Progenitor cell of endocrine pancreas (in vitro differentiated cells): Measurements from ENCODE around the gene ORAI3. TPM values are rescaled to one million over a fixed set of nuclear protein-coding genes. Genes with fewer than 3 reads are reported as not detected.
A peak's percentile ranks its signal among the peaks of the same experiment; 100 is the strongest.

ENCODE experiments used
- DNase-seq: peaks from one replicate; pipeline ENCODE4 v3.0.0; 2021; ENCODE audit warnings: low spot score; ENCODE audit not compliant: unreplicated experiment
- H3K27ac Mint-ChIP-seq: 2 replicates; pipeline ENCODE4 v1.8.0; 2021; ENCODE audit warnings: mild to moderate bottlenecking, moderate library complexity, mixed read lengths
- H3K27me3 Mint-ChIP-seq: 2 replicates; pipeline ENCODE4 v1.8.0; 2021; ENCODE audit warnings: mixed read lengths
- H3K36me3 Mint-ChIP-seq: 2 replicates; pipeline ENCODE4 v1.8.0; 2022; ENCODE audit warnings: mixed read lengths; ENCODE audit not compliant: insufficient read depth
- H3K4me1 Mint-ChIP-seq: 2 replicates; pipeline ENCODE4 v1.8.0; 2021; ENCODE audit warnings: low read depth, mixed read lengths
- H3K4me3 Mint-ChIP-seq: 2 replicates; pipeline ENCODE4 v1.8.0; 2021; ENCODE audit warnings: low read depth, mild to moderate bottlenecking, moderate library complexity, mixed read lengths
- H3K9me3 Mint-ChIP-seq: 2 replicates; pipeline ENCODE4 v1.8.0; 2021; ENCODE audit warnings: low read depth, mixed read lengths
- total RNA-seq: library from RNA; stranded (reverse); gene quantifications from 2 replicates; pipeline ENCODE4 v1.2.1, GENCODE V29; 2021
- TF ChIP-seq, protein P1 (sequence below): fragments of 200-600 bp; sonication (generic); IDR thresholded peaks from one replicate; pipeline ENCODE4 v1.5.0; 2021; ENCODE audit warnings: antibody characterized with exemption, mild to moderate bottlenecking; ENCODE audit not compliant: unreplicated experiment

ORAI3 gene
- total RNA-seq, 1 donor from 2014 or later = 19.1 TPM

DNA sequence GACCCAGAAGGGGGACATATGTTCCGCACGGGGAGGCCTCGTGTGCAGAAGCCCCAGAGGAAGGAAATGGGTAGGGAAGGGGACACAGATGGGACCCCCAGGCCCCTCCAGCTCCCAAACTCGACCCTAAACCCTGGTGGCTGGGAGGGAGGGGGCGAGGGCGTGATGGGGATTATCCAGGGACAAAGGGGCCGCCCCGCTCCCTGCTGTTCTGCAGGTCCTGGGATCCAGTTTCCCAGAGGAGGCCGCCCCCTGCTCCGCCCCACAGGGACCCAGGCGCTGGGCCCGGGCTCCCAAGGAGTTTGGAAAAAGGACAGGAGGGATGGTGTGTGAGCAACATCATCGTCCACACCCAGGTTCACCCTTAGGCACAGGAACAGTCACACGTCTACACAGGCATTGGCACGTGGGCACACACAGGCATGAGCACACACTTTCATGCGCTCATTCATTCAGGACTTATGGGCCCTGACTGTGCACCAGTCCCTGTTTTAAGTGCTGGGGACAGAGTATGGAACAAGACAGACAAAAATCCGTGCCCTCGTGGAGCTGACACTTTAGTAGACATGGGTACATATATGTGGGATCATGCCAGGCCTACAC is 38.3 kb upstream of the ORAI3 start:
- Mint-ChIP-seq H3K4me1 (no peaks in the 10 kb centered on the region), H3K9me3 (no peaks in the 10 kb centered on the region), H3K36me3 (no peaks in the 10 kb centered on the region), H3K27ac (no peak overlapping the region), H3K27me3 (no peaks in the 10 kb centered on the region), H3K4me3 (no peak overlapping the region)
- DNase-seq = no peak
- TF ChIP-seq, protein P1, sequence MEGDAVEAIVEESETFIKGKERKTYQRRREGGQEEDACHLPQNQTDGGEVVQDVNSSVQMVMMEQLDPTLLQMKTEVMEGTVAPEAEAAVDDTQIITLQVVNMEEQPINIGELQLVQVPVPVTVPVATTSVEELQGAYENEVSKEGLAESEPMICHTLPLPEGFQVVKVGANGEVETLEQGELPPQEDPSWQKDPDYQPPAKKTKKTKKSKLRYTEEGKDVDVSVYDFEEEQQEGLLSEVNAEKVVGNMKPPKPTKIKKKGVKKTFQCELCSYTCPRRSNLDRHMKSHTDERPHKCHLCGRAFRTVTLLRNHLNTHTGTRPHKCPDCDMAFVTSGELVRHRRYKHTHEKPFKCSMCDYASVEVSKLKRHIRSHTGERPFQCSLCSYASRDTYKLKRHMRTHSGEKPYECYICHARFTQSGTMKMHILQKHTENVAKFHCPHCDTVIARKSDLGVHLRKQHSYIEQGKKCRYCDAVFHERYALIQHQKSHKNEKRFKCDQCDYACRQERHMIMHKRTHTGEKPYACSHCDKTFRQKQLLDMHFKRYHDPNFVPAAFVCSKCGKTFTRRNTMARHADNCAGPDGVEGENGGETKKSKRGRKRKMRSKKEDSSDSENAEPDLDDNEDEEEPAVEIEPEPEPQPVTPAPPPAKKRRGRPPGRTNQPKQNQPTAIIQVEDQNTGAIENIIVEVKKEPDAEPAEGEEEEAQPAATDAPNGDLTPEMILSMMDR = no peak

DNA sequence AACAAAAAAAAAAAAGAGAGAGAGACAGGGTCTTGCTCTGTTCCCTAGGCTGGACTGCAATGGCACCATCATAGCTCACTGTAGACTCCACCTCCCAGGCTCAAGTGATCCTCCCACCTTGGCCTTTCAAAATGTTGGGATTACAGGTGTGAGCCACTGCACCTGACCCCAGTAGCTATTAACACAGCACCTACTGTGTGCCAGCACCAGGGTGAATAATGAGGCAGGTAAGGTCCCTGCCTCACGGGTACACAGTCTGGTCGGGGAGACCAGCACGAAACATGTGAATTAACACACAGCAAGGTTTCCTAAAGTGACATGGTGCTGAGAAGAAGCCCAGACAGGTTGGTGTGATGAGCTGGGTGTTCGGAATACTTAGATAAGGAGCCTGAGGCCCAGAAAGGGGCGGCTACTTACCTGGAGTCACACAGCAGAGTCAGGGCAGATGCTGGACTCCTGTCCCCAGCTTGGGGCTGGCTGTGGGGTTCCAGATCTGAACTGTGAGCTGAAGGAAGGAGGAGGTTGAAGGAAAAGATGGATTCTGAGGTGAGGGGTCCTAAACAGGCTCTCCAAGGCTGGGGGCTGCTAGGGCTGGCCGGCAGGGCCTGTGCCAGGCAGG is 36.0 kb upstream of the ORAI3 start:
- Mint-ChIP-seq H3K36me3 (no peaks in the 10 kb centered on the region), H3K27ac (peak overlapping the region; percentile 39), H3K4me1 (no peaks in the 10 kb centered on the region), H3K4me3 (no peak overlapping the region), H3K9me3 (no peaks in the 10 kb centered on the region), H3K27me3 (no peaks in the 10 kb centered on the region)
- DNase-seq = no peak
- TF ChIP-seq, protein P1 = no peak

DNA sequence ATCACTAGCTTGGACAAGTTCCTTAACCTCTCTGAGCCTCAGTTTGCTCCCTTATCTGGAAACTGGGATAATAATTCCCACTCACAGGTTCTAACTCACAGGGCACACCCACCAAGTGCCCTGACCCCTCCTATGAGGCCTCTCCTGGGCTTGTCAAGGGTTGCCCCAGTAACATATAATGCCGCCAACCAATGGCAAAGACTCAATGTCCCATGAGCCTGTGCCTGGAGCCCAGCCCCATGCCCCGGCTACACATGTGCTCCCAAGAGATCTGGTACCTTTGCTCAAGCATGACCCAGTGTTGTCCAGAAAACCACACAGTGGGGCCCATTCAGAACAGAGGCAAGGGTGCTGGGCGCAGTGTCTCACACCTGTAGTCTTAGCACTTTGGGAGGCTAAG is 34.0 kb upstream of the ORAI3 start:
- TF ChIP-seq, protein P1 = no peak
- no peak overlapping the region for H3K27ac Mint-ChIP-seq

DNA sequence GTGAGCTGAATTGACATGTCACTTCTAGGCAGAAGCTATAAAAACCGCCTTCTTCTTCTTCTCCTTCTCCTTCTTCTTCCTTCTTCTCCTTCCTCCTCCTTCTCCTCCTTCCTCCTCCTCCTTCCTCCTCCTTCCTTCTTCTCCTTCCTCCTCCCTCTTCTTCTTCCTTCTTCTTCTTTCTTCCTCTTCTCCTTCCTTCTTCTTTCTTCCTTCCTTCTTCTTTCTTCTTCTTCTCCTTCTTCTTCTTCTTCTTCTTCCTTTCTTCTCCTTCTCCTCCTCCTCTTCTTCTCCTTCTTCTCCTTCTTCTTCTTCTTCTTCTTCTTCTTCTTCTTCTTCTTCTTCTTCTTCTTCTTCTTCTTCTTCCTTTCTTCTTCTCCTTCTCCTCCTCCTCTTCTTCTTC is 30.3 kb upstream of the ORAI3 start:
- no peak overlapping the region for H3K4me3 Mint-ChIP-seq
- no peak overlapping the region for H3K27ac Mint-ChIP-seq
- H3K4me1 Mint-ChIP-seq = no peaks in the 10 kb centered on the region
- TF ChIP-seq, protein P1 = no peak
- no peak for DNase-seq
- no peaks in the 10 kb centered on the region for H3K27me3 Mint-ChIP-seq
- no peaks in the 10 kb centered on the region for H3K36me3 Mint-ChIP-seq
- no peaks in the 10 kb centered on the region for H3K9me3 Mint-ChIP-seq

More for the DNA sequence above, 34.0 kb upstream of the ORAI3 start:
- Mint-ChIP-seq H3K27me3 (no peaks in the 10 kb centered on the region), H3K9me3 (no peaks in the 10 kb centered on the region), H3K4me3 (no peak overlapping the region), H3K4me1 (no peaks in the 10 kb centered on the region), H3K36me3 (no peaks in the 10 kb centered on the region)
- no peak for DNase-seq

DNA sequence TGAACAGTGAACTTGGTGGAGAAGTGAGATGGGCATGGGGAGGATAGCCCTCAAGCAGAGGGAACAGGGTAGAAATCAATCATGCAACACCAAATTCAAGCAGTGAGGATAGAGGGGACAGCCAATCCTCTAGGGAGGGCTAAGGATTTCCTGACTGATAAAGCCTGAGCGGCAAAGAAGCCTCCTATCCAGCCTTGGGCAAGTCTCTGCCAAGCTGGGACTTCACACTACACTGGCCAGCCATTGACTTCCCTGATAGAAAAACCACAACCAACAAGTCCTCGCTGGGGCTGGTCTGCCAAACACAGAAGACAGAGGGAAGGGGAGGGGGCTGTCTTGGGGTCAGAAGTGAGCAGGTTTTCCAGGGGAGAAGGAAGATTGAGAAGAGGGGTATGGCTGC is 28.0 kb upstream of the ORAI3 start:
- TF ChIP-seq, protein P1 = no peak
- no peaks in the 10 kb centered on the region for H3K27me3 Mint-ChIP-seq
- peak overlapping the region; percentile 97 for H3K4me3 Mint-ChIP-seq
- H3K27ac Mint-ChIP-seq = no peak overlapping the region
- peaks cover 7% of the 10 kb centered on the region for H3K4me1 Mint-ChIP-seq
- no peak for DNase-seq
- H3K36me3 Mint-ChIP-seq = no peaks in the 10 kb centered on the region
- H3K9me3 Mint-ChIP-seq = no peaks in the 10 kb centered on the region
